Smooth muscle cell (in vitro differentiated cells): ENCODE measurements around the gene CMTM5. TPM values are rescaled to one million over a fixed set of nuclear protein-coding genes. Genes with fewer than 3 reads are reported as not detected.

Experiments
- DNase-seq: peaks from one replicate; lab custom pipeline; 2025; ENCODE audit not compliant: unreplicated experiment; lab: John Stamatoyannopoulos, UW
- H2AFZ ChIP-seq: fragments of 200-600 bp; sonication (generic); 2 replicates; pipeline ENCODE4 v1.6.0; 2016; ENCODE audit warnings: antibody characterized with exemption, low read depth, mild to moderate bottlenecking
- H3F3A ChIP-seq: fragments of 200-600 bp; sonication (generic); 2 replicates; pipeline ENCODE4 v1.6.0; 2017; ENCODE audit warnings: antibody characterized with exemption, low read depth
- H3K27ac ChIP-seq: fragments of 200-600 bp; sonication (generic); 2 replicates; pipeline ENCODE4 v1.5.1; 2016; ENCODE audit warnings: low read depth, mild to moderate bottlenecking
- H3K27me3 ChIP-seq: fragments of 200-600 bp; sonication (generic); 2 replicates; pipeline ENCODE4 v1.6.1; 2016; ENCODE audit warnings: low read depth, mild to moderate bottlenecking
- H3K36me3 ChIP-seq: fragments of 200-600 bp; sonication (generic); 2 replicates; pipeline ENCODE4 v1.5.1; 2016; ENCODE audit warnings: low read depth
- H3K4me1 ChIP-seq: fragments of 200-600 bp; sonication (generic); 2 replicates; pipeline ENCODE4 v1.5.1; 2016; ENCODE audit warnings: low read depth
- H3K4me2 ChIP-seq: fragments of 200-600 bp; sonication (generic); 2 replicates; pipeline ENCODE4 v1.6.0; 2016; ENCODE audit warnings: mild to moderate bottlenecking
- H3K4me3 ChIP-seq: fragments of 200-600 bp; sonication (generic); 2 replicates; pipeline ENCODE4 v1.5.1; 2016; ENCODE audit warnings: mild to moderate bottlenecking
- H3K79me2 ChIP-seq: fragments of 200-600 bp; sonication (generic); 2 replicates; pipeline ENCODE4 v1.6.0; 2016; ENCODE audit warnings: low read depth, mild to moderate bottlenecking
- H3K9ac ChIP-seq: fragments of 200-600 bp; sonication (generic); 2 replicates; pipeline ENCODE4 v1.6.0; 2016; ENCODE audit warnings: low read depth
- H3K9me3 ChIP-seq: fragments of 200-600 bp; sonication (generic); replicated peaks from 2 replicates; pipeline ENCODE4 v1.5.1; 2016; ENCODE audit warnings: low read depth
- H4K20me1 ChIP-seq: fragments of 200-600 bp; sonication (generic); 2 replicates; pipeline ENCODE4 v1.6.0; 2016; ENCODE audit warnings: low read depth
- WGBS: methylation state at CpG from one replicate; pipeline ENCODE4 v1.1.7; 2016; ENCODE audit warnings: low lambda C conversion rate; 5-methylcytosine and 5-hydroxymethylcytosine counted together
- polyA plus RNA-seq: library from polyadenylated mRNA; unstranded; fragments of >200 nt; fragmentation: Nextera tagmentation; extraction: Ambion mirVana; gene quantifications from 2 replicates; pipeline ENCODE4 v1.2.1, GENCODE V29; 2016
- total RNA-seq: library from RNA; depleted of rRNA; stranded (reverse); fragments of >200 nt; gene quantifications from 2 replicates; pipeline ENCODE4 v1.2.3, GENCODE V29; 2014
- TF ChIP-seq, protein P1 (sequence below): fragments of 200-600 bp; sonication (generic); IDR thresholded peaks from 2 replicates; pipeline ENCODE4 v1.5.1; 2017; ENCODE audit warnings: borderline replicate concordance, mild to moderate bottlenecking, antibody characterized with exemption; ENCODE audit not compliant: insufficient read depth, poor library complexity, severe bottlenecking

CMTM5 gene
- total and polyA plus RNA-seq, 2 experiments from 2014 or later: 0.59 TPM; not detected in 1

DNA sequence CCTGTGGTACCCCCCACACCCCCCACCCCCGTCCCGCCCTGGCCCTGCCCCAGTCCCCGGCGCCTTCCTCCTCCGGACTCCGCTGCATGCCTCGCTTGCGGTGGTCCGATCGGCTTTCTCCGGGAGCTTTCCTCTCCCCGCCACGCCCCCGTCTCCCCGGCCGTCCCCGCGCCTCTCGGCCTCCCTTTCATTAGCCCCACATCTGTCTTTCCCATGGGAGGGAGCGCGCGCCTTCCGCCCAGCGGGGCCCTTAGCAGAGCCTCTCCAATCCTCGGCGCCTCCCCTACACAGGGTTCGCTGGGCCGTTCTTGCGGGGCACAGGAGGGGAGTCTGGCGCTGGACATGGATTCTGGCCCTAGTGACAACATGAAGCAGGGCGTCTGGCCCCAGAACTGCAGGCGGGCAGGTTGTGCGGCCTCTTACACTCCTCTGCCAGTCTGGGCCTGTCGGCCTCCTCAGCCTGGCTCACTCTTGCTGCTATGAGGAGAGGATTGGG, 10.4 kb upstream of the CMTM5 start:
- Histone ChIP-seq H2AFZ (peak overlapping the region; percentile 46), H3K27me3 (no peaks in the 10 kb centered on the region), H3F3A (peaks cover 18% of the 10 kb centered on the region), H4K20me1 (peaks cover 21% of the 10 kb centered on the region), H3K4me2 (peak overlapping the region; percentile 97), H3K27ac (peak overlapping the region; percentile 88), H3K36me3 (no peaks in the 10 kb centered on the region), H3K4me3 (peak overlapping the region; percentile 80), H3K9ac (no peak overlapping the region), H3K9me3 (no peaks in the 10 kb centered on the region), H3K4me1 (peaks cover 38% of the 10 kb centered on the region), H3K79me2 (peaks cover 41% of the 10 kb centered on the region)
- TF ChIP-seq, protein P1, sequence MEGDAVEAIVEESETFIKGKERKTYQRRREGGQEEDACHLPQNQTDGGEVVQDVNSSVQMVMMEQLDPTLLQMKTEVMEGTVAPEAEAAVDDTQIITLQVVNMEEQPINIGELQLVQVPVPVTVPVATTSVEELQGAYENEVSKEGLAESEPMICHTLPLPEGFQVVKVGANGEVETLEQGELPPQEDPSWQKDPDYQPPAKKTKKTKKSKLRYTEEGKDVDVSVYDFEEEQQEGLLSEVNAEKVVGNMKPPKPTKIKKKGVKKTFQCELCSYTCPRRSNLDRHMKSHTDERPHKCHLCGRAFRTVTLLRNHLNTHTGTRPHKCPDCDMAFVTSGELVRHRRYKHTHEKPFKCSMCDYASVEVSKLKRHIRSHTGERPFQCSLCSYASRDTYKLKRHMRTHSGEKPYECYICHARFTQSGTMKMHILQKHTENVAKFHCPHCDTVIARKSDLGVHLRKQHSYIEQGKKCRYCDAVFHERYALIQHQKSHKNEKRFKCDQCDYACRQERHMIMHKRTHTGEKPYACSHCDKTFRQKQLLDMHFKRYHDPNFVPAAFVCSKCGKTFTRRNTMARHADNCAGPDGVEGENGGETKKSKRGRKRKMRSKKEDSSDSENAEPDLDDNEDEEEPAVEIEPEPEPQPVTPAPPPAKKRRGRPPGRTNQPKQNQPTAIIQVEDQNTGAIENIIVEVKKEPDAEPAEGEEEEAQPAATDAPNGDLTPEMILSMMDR: no peak
- peak; percentile 82 for DNase-seq
- WGBS: 7% methylated on average over 12 of the region's 34 CpGs

DNA sequence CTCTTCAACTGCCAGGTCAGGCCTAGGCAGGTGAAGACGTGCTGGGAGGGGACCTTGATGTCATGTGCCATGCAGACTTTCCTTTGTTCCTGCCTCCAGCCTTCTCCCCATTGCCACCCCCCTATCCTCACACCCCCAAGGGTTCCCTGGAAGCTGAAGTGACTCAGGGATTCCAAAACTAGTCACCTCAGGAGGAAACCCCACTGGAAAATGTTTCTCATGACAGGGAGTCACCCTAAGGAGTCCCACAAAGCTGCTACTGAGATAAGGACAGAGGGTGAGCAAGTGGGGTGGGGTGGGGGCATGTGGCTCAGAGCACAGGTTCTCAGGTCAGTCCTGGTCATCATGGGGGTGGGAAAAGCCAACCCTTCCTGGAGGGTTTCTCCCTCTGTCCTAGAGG, 6.6 kb upstream of the CMTM5 start:
- Histone ChIP-seq H3K27me3 (no peaks in the 10 kb centered on the region), H3K27ac (no peak overlapping the region), H2AFZ (no peak overlapping the region), H3K79me2 (peaks cover 4% of the 10 kb centered on the region), H3K4me1 (peaks cover 10% of the 10 kb centered on the region), H4K20me1 (no peaks in the 10 kb centered on the region), H3F3A (peaks cover 12% of the 10 kb centered on the region), H3K9ac (no peak overlapping the region), H3K4me2 (no peak overlapping the region), H3K4me3 (no peak overlapping the region), H3K9me3 (no peaks in the 10 kb centered on the region), H3K36me3 (no peaks in the 10 kb centered on the region)
- TF ChIP-seq, protein P1: no peak
- 60% methylated on average over 1 of the region's 1 CpG for WGBS
- DNase-seq: no peak

DNA sequence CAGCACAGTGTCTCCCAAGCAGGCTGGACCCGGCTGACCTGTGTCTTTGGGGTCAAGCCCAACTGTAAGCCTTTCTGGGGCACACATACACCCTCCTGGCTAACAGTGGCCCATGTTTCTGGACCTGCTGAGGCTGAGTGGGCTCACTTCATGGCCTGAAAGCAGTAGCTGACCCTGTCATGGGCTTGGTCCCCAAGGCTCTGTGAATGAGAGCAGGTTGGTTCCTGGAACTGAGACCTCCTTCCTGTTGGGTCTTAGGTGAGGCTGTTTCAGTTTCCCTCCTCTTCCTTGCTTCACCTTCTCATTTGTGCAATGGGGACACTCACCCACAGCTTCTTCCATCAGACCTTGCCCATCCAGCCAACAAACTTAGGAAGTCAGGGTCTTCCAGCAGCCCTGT, 5.0 kb upstream of the CMTM5 start:
- Histone ChIP-seq H3K4me1 (peaks cover 15% of the 10 kb centered on the region), H3K4me3 (no peak overlapping the region), H4K20me1 (no peaks in the 10 kb centered on the region), H3K36me3 (no peaks in the 10 kb centered on the region), H3K27ac (no peak overlapping the region), H2AFZ (no peak overlapping the region), H3K79me2 (no peaks in the 10 kb centered on the region), H3K9ac (no peak overlapping the region), H3K27me3 (no peaks in the 10 kb centered on the region), H3F3A (peaks cover 4% of the 10 kb centered on the region), H3K9me3 (no peaks in the 10 kb centered on the region), H3K4me2 (no peak overlapping the region)
- TF ChIP-seq, protein P1: no peak
- no peak for DNase-seq
- WGBS: 90% methylated on average over 1 of the region's 1 CpG

DNA sequence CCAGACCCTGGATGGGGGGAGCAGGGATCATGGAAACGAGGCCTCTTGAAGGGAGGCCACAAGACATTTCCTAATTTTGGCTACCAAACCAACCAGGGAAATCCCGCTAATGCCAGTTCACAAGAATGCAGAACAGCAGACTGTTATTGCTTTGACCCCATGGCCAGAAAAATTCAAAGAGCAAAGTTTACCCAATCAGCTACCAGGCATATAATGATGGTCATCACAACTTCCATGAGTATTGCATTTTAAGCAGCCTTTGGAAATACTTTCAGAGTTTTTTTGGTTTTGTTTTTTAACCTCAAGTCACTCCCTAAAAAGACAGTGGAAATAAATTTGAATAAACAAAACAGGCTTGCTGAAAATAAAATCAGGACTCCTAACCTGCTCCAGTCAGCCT, 4.3 kb upstream of the CMTM5 start, which contains the start of gene IL25:
IL25 (plus strand) TSS at position 301 of the 400 bp plus-strand sequence.
- WGBS: 88% methylated on average over 2 of the region's 2 CpGs
- Histone ChIP-seq H3K4me2 (no peak within 1 kb of the TSS), H3K36me3 (no peaks in the 10 kb centered on the region), H3K9ac (no peak within 1 kb of the TSS), H3K79me2 (no peaks in the 10 kb centered on the region), H4K20me1 (no peaks in the 10 kb centered on the region), H3K4me1 (peaks cover 8% of the 10 kb centered on the region), H3F3A (no peaks in the 10 kb centered on the region), H3K27me3 (no peaks in the 10 kb centered on the region), H3K4me3 (no peak within 1 kb of the TSS), H2AFZ (no peak within 1 kb of the TSS), H3K9me3 (no peaks in the 10 kb centered on the region), H3K27ac (no peak within 1 kb of the TSS)
- TF ChIP-seq, protein P1: no peak
- no peak for DNase-seq
